HG03060 (cell line): ENCODE measurements around the gene GAB4.
"Not testable (repeated sequence)": the region's sequence is repeated elsewhere in the genome, so short reads cannot be mapped to it uniquely, and the experiment has no call there.

Experiments used
- ATAC-seq: cut with Tn5 transposase; IDR thresholded peaks from one replicate; pipeline ENCODE4 v1.9.1; 2021; ENCODE audit warnings: low read depth, moderate number of reproducible peaks; ENCODE audit not compliant: unreplicated experiment

Gene GAB4

GRCh38 chr22:16960220-16960883 is 47.7 kb downstream of the GAB4 start:
- ATAC-seq: no peak

- no peak for ATAC-seq
Measured at GRCh38 chr22:16959345-16959930, 48.6 kb downstream of the GAB4 start.

- ATAC-seq: no peak
Measured at GRCh38 chr22:16958475-16958874, 49.5 kb downstream of the GAB4 start.

GRCh38 chr22:16957781-16958180 is 50.2 kb downstream of the GAB4 start:
- ATAC-seq: no peak

GRCh38 chr22:16956290-16956689 is 51.7 kb downstream of the GAB4 start:
- no peak for ATAC-seq

GRCh38 chr22:16955678-16956210 is 52.3 kb downstream of the GAB4 start:
- ATAC-seq: no peak

- no peak for ATAC-seq
Measured at GRCh38 chr22:16955081-16955480, 52.9 kb downstream of the GAB4 start.

GRCh38 chr22:16954060-16954403 is 54.0 kb downstream of the GAB4 start:
- no peak for ATAC-seq

- no peak for ATAC-seq
Measured at GRCh38 chr22:16953206-16954059, 54.6 kb downstream of the GAB4 start.

- no peak for ATAC-seq
Measured at GRCh38 chr22:16949561-16949960, 58.5 kb downstream of the GAB4 start.

GRCh38 chr22:16937811-16938210 is 70.2 kb downstream of the GAB4 start:
- no peak for ATAC-seq

- ATAC-seq: not testable (repeated sequence)
Measured at GRCh38 chr22:16937209-16937608, 70.8 kb downstream of the GAB4 start.

- no peak for ATAC-seq
Measured at GRCh38 chr22:16936625-16937024, 71.4 kb downstream of the GAB4 start.

- ATAC-seq: no peak
Measured at GRCh38 chr22:16935209-16935608, 72.8 kb downstream of the GAB4 start.

GRCh38 chr22:16933291-16934282 is 74.4 kb downstream of the GAB4 start:
- ATAC-seq: no peak

- ATAC-seq: no peak
Measured at GRCh38 chr22:16932577-16932976, 75.4 kb downstream of the GAB4 start.

- no peak for ATAC-seq
Measured at GRCh38 chr22:16925407-16925966, 82.5 kb downstream of the GAB4 start.

GRCh38 chr22:16922706-16923105 is 85.3 kb downstream of the GAB4 start:
- no peak for ATAC-seq

GRCh38 chr22:16922076-16922475 is 85.9 kb downstream of the GAB4 start:
- ATAC-seq: no peak
